Activated CD4-positive, alpha-beta memory T cell treated with anti-CD3 and anti-CD28 coated beads, Interleukin-2, amount 10 ng/mL, durations not matched to agents 7 days and 5 days (primary cell): ENCODE data around the gene UGT1A1. TPM values are rescaled to one million over a fixed set of nuclear protein-coding genes. Genes with fewer than 3 reads are reported as not detected.
"Not testable (repeated sequence)": the region's sequence is repeated elsewhere in the genome, so short reads cannot be mapped to it uniquely, and the experiment has no call there.

ENCODE experiments used
- CTCF ChIA-PET: fragments of 350-600 bp; sonication (Branson Sonifier 250); formaldehyde crosslinking; loops from one replicate; lab custom pipeline; 2021; ENCODE audit warnings: antibody characterized with exemption, inconsistent platforms; lab: Charles Lee
- POLR2A ChIA-PET: fragments of 350-600 bp; sonication (Branson Sonifier 250); formaldehyde crosslinking; loops from one replicate; lab custom pipeline; 2021; ENCODE audit warnings: antibody characterized with exemption; lab: Charles Lee
- DNase-seq: peaks from one replicate; pipeline ENCODE4 v3.0.0-alpha.2; 2020
- H3K27ac Mint-ChIP-seq: one replicate; pipeline ENCODE4 v1.8.0; 2021; ENCODE audit warnings: mild to moderate bottlenecking, mixed read lengths
- H3K27me3 Mint-ChIP-seq: one replicate; pipeline ENCODE4 v1.8.0; 2021; ENCODE audit warnings: mixed read lengths
- H3K36me3 Mint-ChIP-seq: one replicate; pipeline ENCODE4 v1.8.0; 2021; ENCODE audit warnings: low read depth, mixed read lengths
- H3K4me1 Mint-ChIP-seq: one replicate; pipeline ENCODE4 v1.8.0; 2021; ENCODE audit warnings: mixed read lengths
- H3K4me3 Mint-ChIP-seq: one replicate; pipeline ENCODE4 v1.8.0; 2021; ENCODE audit warnings: mild to moderate bottlenecking, mixed read lengths
- H3K9me3 Mint-ChIP-seq: one replicate; pipeline ENCODE4 v1.8.0; 2021; ENCODE audit warnings: mixed read lengths
- total RNA-seq, 2 experiments: library from RNA; stranded (reverse); gene quantifications; one replicate each; pipeline ENCODE4 v1.2.3, GENCODE V29; 2021

Gene UGT1A1
- not detected for total RNA-seq

GRCh38 chr2:233760043-233760442 lies at the start of gene UGT1A1:
UGT1A1 (plus strand) TSS chr2:233760270; CDS start chr2:233760288, 18 bp downstream.
- Mint-ChIP-seq H3K36me3 (no peaks in the 10 kb centered on the region), H3K4me1 (no peaks in the 10 kb centered on the region), H3K4me3 (no peak within 1 kb of the TSS), H3K9me3 (no peaks in the 10 kb centered on the region), H3K27ac (no peak within 1 kb of the TSS), H3K27me3 (peaks cover 21% of the 10 kb centered on the region)
- POLR2A ChIA-PET: no interaction called here
- no peak for DNase-seq
- CTCF ChIA-PET: no interaction called here

GRCh38 chr2:233711312-233712008 lies 48.6 kb upstream of the UGT1A1 start:
- peaks cover 39% of the 10 kb centered on the region for H3K27me3 Mint-ChIP-seq
- peaks cover 5% of the 10 kb centered on the region for H3K4me1 Mint-ChIP-seq
- no peaks in the 10 kb centered on the region for H3K9me3 Mint-ChIP-seq
- H3K27ac Mint-ChIP-seq: no peak overlapping the region
- peak; percentile 69 for DNase-seq
- POLR2A ChIA-PET: no interaction called here
- no peaks in the 10 kb centered on the region for H3K36me3 Mint-ChIP-seq
- CTCF ChIA-PET: interaction anchor here (1.4 kb wide), 1 partner anchor 147 kb away, joined by 3 read pairs; no protein-coding TSS in a partner anchor
- no peak overlapping the region for H3K4me3 Mint-ChIP-seq

DNA sequence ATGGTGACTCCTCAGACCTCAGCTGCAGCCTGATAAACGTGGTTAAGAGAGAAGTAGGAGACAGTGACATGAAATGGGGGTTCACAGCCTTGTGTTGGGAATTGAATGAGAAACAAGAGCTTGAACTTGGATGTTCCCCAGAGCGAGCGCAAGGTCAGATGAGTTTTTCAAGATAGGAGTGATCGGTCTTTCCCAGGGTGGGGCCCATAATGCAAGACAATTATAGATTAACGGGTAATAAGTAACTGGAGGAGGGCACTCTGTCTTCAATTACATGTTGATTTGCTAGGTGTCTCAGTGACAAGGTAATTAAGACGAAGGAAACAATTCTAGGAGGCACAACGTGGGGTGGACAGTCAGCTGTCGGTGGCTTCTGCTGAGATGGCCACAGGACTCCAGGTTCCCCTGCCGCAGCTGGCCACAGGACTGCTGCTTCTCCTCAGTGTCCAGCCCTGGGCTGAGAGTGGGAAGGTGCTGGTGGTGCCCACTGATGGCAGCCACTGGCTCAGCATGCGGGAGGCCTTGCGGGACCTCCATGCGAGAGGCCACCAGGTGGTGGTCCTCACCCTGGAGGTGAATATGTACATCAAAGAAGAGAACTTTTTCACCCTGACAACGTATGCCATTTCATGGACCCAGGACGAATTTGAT lies 47.3 kb upstream of the UGT1A1 start, which contains the start of gene UGT1A5:
TSS of gene UGT1A5 (plus strand) at position 297 of the 651 bp plus-strand sequence. CDS start at position 382, 85 bp downstream.
- H3K4me3 Mint-ChIP-seq: no peak within 1 kb of the TSS
- no peak within 1 kb of the TSS for H3K27ac Mint-ChIP-seq
- no peaks in the 10 kb centered on the region for H3K9me3 Mint-ChIP-seq
- ChIA-PET CTCF (no interaction called here), POLR2A (no interaction called here)
- peaks cover 5% of the 10 kb centered on the region for H3K4me1 Mint-ChIP-seq
- peaks cover 35% of the 10 kb centered on the region for H3K27me3 Mint-ChIP-seq
- no peak for DNase-seq
- H3K36me3 Mint-ChIP-seq: no peaks in the 10 kb centered on the region

DNA sequence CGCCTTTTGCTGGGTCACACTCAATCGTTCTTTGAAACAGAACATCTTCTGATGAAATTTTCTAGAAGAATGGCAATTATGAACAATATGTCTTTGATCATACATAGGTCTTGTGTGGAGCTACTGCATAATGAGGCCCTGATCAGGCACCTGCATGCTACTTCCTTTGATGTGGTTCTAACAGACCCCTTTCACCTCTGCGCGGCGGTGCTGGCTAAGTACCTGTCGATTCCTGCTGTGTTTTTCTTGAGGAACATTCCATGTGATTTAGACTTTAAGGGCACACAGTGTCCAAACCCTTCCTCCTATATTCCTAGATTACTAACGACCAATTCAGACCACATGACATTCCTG lies 46.8 kb upstream of the UGT1A1 start:
- Mint-ChIP-seq H3K4me3 (no peak overlapping the region), H3K27me3 (peaks cover 39% of the 10 kb centered on the region), H3K27ac (no peak overlapping the region), H3K4me1 (peaks cover 5% of the 10 kb centered on the region), H3K9me3 (no peaks in the 10 kb centered on the region), H3K36me3 (no peaks in the 10 kb centered on the region)
- no peak for DNase-seq
- ChIA-PET CTCF (no interaction called here), POLR2A (no interaction called here)

DNA sequence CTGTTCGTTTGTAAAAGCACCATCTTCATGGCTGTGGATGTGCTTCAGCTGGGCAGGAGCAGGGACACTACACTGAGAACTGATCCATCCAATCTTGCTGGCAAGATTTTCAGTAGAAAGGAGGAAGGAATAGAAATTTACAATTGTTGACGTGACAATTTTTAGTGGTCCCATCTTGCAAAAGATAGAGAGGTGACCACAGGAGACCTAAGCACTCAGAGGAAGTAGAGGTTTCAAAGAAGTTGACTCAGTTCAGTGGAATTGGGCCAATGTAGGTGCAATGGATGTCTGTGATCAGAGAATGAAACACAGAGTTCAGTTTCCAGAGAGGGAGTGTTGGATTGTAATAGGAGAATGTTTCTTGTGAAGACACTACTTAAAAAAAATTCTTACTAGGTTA lies 45.9 kb upstream of the UGT1A1 start:
- Mint-ChIP-seq H3K4me1 (peaks cover 5% of the 10 kb centered on the region), H3K27ac (no peak overlapping the region), H3K9me3 (no peaks in the 10 kb centered on the region), H3K36me3 (no peaks in the 10 kb centered on the region), H3K27me3 (peaks cover 38% of the 10 kb centered on the region), H3K4me3 (no peak overlapping the region)
- ChIA-PET CTCF (no interaction called here), POLR2A (no interaction called here)
- DNase-seq: no peak

DNA sequence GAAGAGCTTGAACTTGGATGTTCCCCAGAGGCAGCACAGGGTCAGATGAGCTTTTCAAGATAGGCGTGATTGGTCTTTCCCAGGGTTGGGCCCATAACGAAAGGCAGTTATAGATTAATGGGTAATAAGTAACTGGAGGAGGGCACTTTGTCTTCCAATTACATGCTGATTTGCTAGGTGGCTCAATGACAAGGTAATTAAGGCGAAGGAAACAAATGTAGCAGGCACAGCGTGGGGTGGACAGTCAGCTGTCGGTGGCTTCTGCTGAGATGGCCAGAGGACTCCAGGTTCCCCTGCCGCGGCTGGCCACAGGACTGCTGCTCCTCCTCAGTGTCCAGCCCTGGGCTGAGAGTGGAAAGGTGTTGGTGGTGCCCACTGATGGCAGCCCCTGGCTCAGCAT lies 41.5 kb upstream of the UGT1A1 start, which contains the start of gene UGT1A4:
TSS of gene UGT1A4 (plus strand) at position 185 of the 400 bp plus-strand sequence. CDS start at position 270, 85 bp downstream.
- DNase-seq: no peak
- H3K27me3 Mint-ChIP-seq: peaks cover 32% of the 10 kb centered on the region
- H3K27ac Mint-ChIP-seq: no peak within 1 kb of the TSS
- no peak within 1 kb of the TSS for H3K4me3 Mint-ChIP-seq
- ChIA-PET POLR2A (no interaction called here), CTCF (interaction anchor here (0.9 kb wide), 1 partner anchor 11 kb away, joined by 3 read pairs; no protein-coding TSS in a partner anchor)
- H3K9me3 Mint-ChIP-seq: no peaks in the 10 kb centered on the region
- no peaks in the 10 kb centered on the region for H3K36me3 Mint-ChIP-seq
- H3K4me1 Mint-ChIP-seq: peaks cover 5% of the 10 kb centered on the region

GRCh38 chr2:233728723-233729301 lies 31.3 kb upstream of the UGT1A1 start, which contains the start of gene UGT1A3:
UGT1A3 (plus strand) TSS chr2:233729042; CDS start chr2:233729127, 85 bp downstream.
- DNase-seq: no peak
- peaks cover 4% of the 10 kb centered on the region for H3K27me3 Mint-ChIP-seq
- H3K4me3 Mint-ChIP-seq: no peak within 1 kb of the TSS
- H3K9me3 Mint-ChIP-seq: no peaks in the 10 kb centered on the region
- CTCF ChIA-PET: no interaction called here
- H3K36me3 Mint-ChIP-seq: no peaks in the 10 kb centered on the region
- no peaks in the 10 kb centered on the region for H3K4me1 Mint-ChIP-seq
- POLR2A ChIA-PET: no interaction called here
- H3K27ac Mint-ChIP-seq: no peak within 1 kb of the TSS

- H3K4me1 Mint-ChIP-seq, H3K9me3 Mint-ChIP-seq, H3K4me3 Mint-ChIP-seq, POLR2A ChIA-PET, DNase-seq, H3K27ac Mint-ChIP-seq, CTCF ChIA-PET, H3K36me3 Mint-ChIP-seq: not testable (repeated sequence)
- peaks cover 23% of the 10 kb centered on the region for H3K27me3 Mint-ChIP-seq
Observed at GRCh38 chr2:233736868-233737653, 23.0 kb upstream of the UGT1A1 start.

- Mint-ChIP-seq H3K4me1 (no peaks in the 10 kb centered on the region), H3K36me3 (no peaks in the 10 kb centered on the region), H3K27me3 (peaks cover 14% of the 10 kb centered on the region), H3K4me3 (no peak overlapping the region), H3K27ac (no peak overlapping the region), H3K9me3 (no peaks in the 10 kb centered on the region)
- ChIA-PET CTCF (no interaction called here), POLR2A (no interaction called here)
- DNase-seq: no peak
Observed at GRCh38 chr2:233740870-233741269, 19.2 kb upstream of the UGT1A1 start.

DNA sequence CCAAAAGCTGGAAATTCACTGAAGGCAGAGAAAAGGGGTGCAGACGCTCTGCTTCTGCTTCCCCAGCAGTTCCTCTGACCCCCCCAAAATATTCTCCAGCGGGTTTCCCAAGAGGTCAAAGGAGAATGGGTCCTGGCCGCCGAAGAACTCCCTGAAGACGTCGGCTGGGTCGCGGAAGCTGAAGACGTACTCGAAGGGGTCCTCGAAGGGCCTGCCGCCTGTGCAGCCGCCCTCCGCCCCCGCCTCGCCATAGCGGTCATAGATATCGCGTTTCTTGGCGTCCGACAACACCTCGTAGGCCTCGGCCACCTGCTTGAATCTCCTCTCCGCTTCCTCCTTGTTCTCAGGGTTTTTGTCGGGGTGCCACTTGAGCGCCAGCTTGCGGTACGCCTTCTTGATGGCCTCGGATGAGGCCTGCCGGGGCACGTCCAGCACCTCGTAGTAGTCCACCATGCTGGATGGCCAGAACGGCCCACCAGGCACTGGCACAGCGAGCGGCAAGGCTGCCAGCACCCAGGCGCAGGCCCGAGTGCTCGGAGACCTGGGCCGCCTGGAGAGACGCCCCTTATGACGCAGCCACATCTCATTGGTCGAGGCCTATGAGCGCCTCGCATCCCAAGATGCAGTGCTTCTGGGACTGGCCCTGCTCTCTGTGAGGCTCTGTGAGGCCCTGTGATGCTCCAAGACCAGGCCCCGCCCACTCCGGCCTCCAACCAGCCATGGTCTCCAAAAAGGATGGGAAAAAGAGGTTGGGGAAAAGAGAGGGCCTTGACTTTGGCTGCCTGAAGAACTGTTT lies 16.4 kb upstream of the UGT1A1 start:
- no peaks in the 10 kb centered on the region for H3K4me1 Mint-ChIP-seq
- POLR2A ChIA-PET: no interaction called here
- DNase-seq: no peak
- H3K27me3 Mint-ChIP-seq: peaks cover 10% of the 10 kb centered on the region
- no peaks in the 10 kb centered on the region for H3K9me3 Mint-ChIP-seq
- no peak overlapping the region for H3K27ac Mint-ChIP-seq
- CTCF ChIA-PET: no interaction called here
- no peaks in the 10 kb centered on the region for H3K36me3 Mint-ChIP-seq
- H3K4me3 Mint-ChIP-seq: no peak overlapping the region

- no peak for DNase-seq
- POLR2A ChIA-PET: no interaction called here
- no peak overlapping the region for H3K4me3 Mint-ChIP-seq
- no peak overlapping the region for H3K27ac Mint-ChIP-seq
- H3K27me3 Mint-ChIP-seq: peaks cover 18% of the 10 kb centered on the region
- H3K36me3 Mint-ChIP-seq: no peaks in the 10 kb centered on the region
- no peaks in the 10 kb centered on the region for H3K9me3 Mint-ChIP-seq
- no peaks in the 10 kb centered on the region for H3K4me1 Mint-ChIP-seq
- CTCF ChIA-PET: no interaction called here
Observed at GRCh38 chr2:233745073-233745755, 14.9 kb upstream of the UGT1A1 start.

- CTCF ChIA-PET, H3K27ac Mint-ChIP-seq, DNase-seq, H3K9me3 Mint-ChIP-seq, H3K4me3 Mint-ChIP-seq, POLR2A ChIA-PET, H3K36me3 Mint-ChIP-seq, H3K4me1 Mint-ChIP-seq: not testable (repeated sequence)
- peaks cover 19% of the 10 kb centered on the region for H3K27me3 Mint-ChIP-seq
Observed at GRCh38 chr2:233745838-233746237, 14.2 kb upstream of the UGT1A1 start.
